HCT116 (cell line): ENCODE results near the gene MAPKBP1. TPM values are rescaled to one million over a fixed set of nuclear protein-coding genes. Genes with fewer than 3 reads are reported as not detected.

Source experiments
- ATAC-seq: fragments of 200-7000 bp; cut with Tn5 transposase; 2 replicates; pipeline ENCODE4 v1.9.1; 2020; ENCODE audit warnings: mild to moderate bottlenecking, moderate library complexity
- BruUV-seq: library from RNA; stranded (reverse); fragments of 400-500 nt; replicated peaks from 2 replicates; lab custom pipeline; 2021; lab: Mats Ljungman, UMichigan
- CTCF ChIA-PET: fragments of 300-600 bp; sonication (Branson Sonifier 250); formaldehyde crosslinking; loops from one replicate; lab custom pipeline; 2021; ENCODE audit warnings: antibody characterized with exemption; lab: Charles Lee
- POLR2A ChIA-PET: fragments of 300-600, 350-600 bp; sonication (Branson Sonifier 250); formaldehyde crosslinking; loops from one replicate; lab custom pipeline; 2021; ENCODE audit warnings: antibody characterized with exemption; lab: Charles Lee
- RAD21 ChIA-PET, 2 experiments: fragments of 300-600 bp; sonication (Branson Sonifier 250); formaldehyde crosslinking; loops; one replicate each; lab custom pipeline; 2023; ENCODE audit warnings: low total read pairs in 2 of 2; ENCODE audit not compliant: uncharacterized antibody in 2 of 2, unreplicated experiment in 2 of 2, low non-redundant PET in 1 of 2; lab: Charles Lee
- DNase-seq: peaks from one replicate; pipeline ENCODE4 v3.0.0-alpha.2; 2010; ENCODE audit warnings: low read depth, low spot score
- H2AFZ ChIP-seq: fragments of 200-600 bp; shearing (Covaris generic), sonication (generic); 2 replicates; pipeline ENCODE4 v1.6.1; 2017; ENCODE audit warnings: low read depth, mixed run types, mixed read lengths, antibody characterized with exemption, low read length; ENCODE audit not compliant: poor library complexity, severe bottlenecking
- H3K27ac ChIP-seq: 2 replicates; pipeline ENCODE4 v1.5.1; 2012; ENCODE audit warnings: low read depth, low read length
- H3K27me3 ChIP-seq: fragments of 200-600 bp; sonication (generic); 2 replicates; pipeline ENCODE4 v1.6.1; 2016; ENCODE audit warnings: mixed run types, low read length, mixed read lengths; ENCODE audit not compliant: insufficient read depth
- H3K36me3 ChIP-seq, 2 experiments: fragments of 200-500 bp in 1 of 2; fragments of 200-600 bp in 1 of 2; sonication (Bioruptor generic) in 1 of 2; sonication (generic) in 1 of 2; 2 replicates each; pipeline versions ENCODE4 v1.5.1 to v1.6.1; 2014 to 2016; ENCODE audit warnings: low read length in 2 of 2, inconsistent platforms in 1 of 2, mixed read lengths in 1 of 2, mixed run types in 1 of 2; ENCODE audit not compliant: insufficient read depth in 2 of 2, control insufficient read depth in 1 of 2
- H3K4me1 ChIP-seq, 2 experiments: fragments of 200-600 bp in 1 of 2; sonication (generic) in 1 of 2; 2 replicates each; pipeline versions ENCODE4 v1.5.1 to v1.6.1; 2012 to 2017; ENCODE audit warnings: low read length in 2 of 2, inconsistent platforms in 1 of 2, mild to moderate bottlenecking in 1 of 2, mixed read lengths in 1 of 2, mixed run types in 1 of 2, moderate library complexity in 1 of 2; ENCODE audit not compliant: insufficient read depth in 2 of 2, control insufficient read depth in 1 of 2
- H3K4me2 ChIP-seq: fragments of 200-600 bp; sonication (generic); 2 replicates; pipeline ENCODE4 v1.6.1; 2017; ENCODE audit warnings: mixed run types, low read length, mixed read lengths
- H3K4me3 ChIP-seq, 2 experiments: fragments of 200-600 bp in 1 of 2; sonication (generic) in 1 of 2; replicated peaks in 1 of 2; 2 replicates each; pipeline ENCODE4 v1.5.1; 2011 to 2016; ENCODE audit warnings: low read length in 2 of 2, control low read depth in 1 of 2, low read depth in 1 of 2, mild to moderate bottlenecking in 1 of 2, mixed read lengths in 1 of 2, mixed run types in 1 of 2
- H3K79me2 ChIP-seq: fragments of 200-600 bp; sonication (generic); 2 replicates; pipeline ENCODE4 v1.6.1; 2017; ENCODE audit warnings: mild to moderate bottlenecking, mixed run types, low read length, moderate library complexity, mixed read lengths; ENCODE audit not compliant: insufficient read depth
- H3K9ac ChIP-seq: fragments of 200-600 bp; sonication (generic); 2 replicates; pipeline ENCODE4 v1.6.1; 2016; ENCODE audit warnings: low read length, mixed read lengths
- H3K9me2 ChIP-seq: fragments of 200-600 bp; sonication (generic), shearing (Covaris generic); 2 replicates; pipeline ENCODE4 v1.6.1; 2017; ENCODE audit warnings: mixed run types, mild to moderate bottlenecking, moderate library complexity; ENCODE audit not compliant: insufficient read depth
- H3K9me3 ChIP-seq, 2 experiments: fragments of 200-500 bp in 1 of 2; fragments of 200-600 bp in 1 of 2; sonication (Bioruptor generic) in 1 of 2; sonication (generic) in 1 of 2; 2 replicates each; pipeline ENCODE4 v1.6.1; 2014 to 2017; ENCODE audit warnings: low read length in 2 of 2, mixed read lengths in 2 of 2, inconsistent platforms in 1 of 2, low read depth in 1 of 2, mild to moderate bottlenecking in 1 of 2, mixed run types in 1 of 2, moderate library complexity in 1 of 2; ENCODE audit not compliant: control insufficient read depth in 1 of 2, insufficient read depth in 1 of 2
- H4K20me1 ChIP-seq: fragments of 200-600 bp; sonication (generic), shearing (Covaris generic); 2 replicates; pipeline ENCODE4 v1.6.1; 2017; ENCODE audit warnings: mixed run types, mild to moderate bottlenecking, moderate library complexity; ENCODE audit not compliant: insufficient read depth
- EZH2phosphoT487 ChIP-seq: fragments of 200-600 bp; IDR thresholded peaks from 2 replicates; pipeline ENCODE4 v1.6.1; 2018; ENCODE audit warnings: antibody characterized with exemption, borderline replicate concordance
- POLR2A ChIP-seq: IDR thresholded peaks from 2 replicates; pipeline ENCODE4 v1.7.0; 2011; ENCODE audit warnings: borderline replicate concordance; ENCODE audit not compliant: insufficient read depth, insufficient read length; ENCODE audit errors: extremely low read depth
- ZNF274 ChIP-seq: fragments of 200-500 bp; sonication (Bioruptor generic); IDR thresholded peaks from 2 replicates; pipeline ENCODE4 v1.6.1; 2014; ENCODE audit warnings: mild to moderate bottlenecking, low read depth, low read length, inconsistent platforms
- intact Hi-C: fragments of 100-400 bp; cut with micrococcal nuclease; formaldehyde crosslinking; loops from 2 replicates; pipeline ENCODE4 v1.10.0; 2022
- total RNA-seq: library from RNA; stranded (reverse); gene quantifications from one replicate; pipeline ENCODE4 v1.2.1, GENCODE V29; 2021; ENCODE audit not compliant: unreplicated experiment
- TF ChIP-seq, protein P1 (sequence below): IDR thresholded peaks from 2 replicates; pipeline ENCODE4 v1.6.1; 2012; ENCODE audit warnings: low read depth

MAPKBP1 gene
- total RNA-seq, 1 experiment from 2014 or later, result 21.3 TPM

DNA sequence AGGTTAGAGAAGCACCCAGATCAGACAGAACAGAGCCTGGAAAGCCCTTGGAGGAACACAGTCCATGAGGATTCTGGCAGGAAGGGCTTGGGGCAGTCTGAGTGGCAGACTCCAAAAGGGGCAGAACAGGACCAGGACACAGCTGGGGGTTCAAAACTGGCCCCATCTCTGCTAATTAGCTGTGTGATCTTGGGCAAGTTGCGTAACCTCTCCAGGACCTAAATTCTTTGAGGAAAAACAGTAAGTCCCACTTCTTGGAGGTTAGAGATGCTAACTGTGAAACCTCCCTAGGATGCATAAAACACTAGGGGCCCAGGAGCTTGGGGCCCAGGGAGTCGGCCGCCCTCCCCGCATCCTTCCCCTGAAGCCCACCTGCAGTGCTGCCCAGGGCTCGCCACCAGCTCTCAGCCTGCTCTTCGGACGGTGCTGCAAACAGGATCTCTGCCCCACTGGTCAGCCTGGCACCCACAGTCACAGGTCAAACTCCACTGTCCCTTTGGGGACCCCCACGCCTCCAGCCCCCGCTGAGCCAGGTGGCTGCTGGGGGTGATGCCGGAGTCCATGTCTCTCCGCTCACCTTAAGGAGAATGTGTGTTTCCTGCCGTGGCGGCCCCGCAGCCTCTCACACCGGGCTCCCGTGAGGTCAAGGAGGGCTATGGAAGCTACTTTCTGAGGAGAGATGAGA, 76.3 kb downstream of the MAPKBP1 start:
- H3K27ac ChIP-seq, result no peak overlapping the region
- intact Hi-C loops, result no loop called here
- no peak overlapping the region for H3K4me3 ChIP-seq
- ChIA-PET CTCF (no interaction called here), RAD21 (no interaction called here), POLR2A (no interaction called here)
- H3K79me2 ChIP-seq, result no peaks in the 10 kb centered on the region
- peaks cover 0 to 3% of the 10 kb centered on the region in 2 experiments; a peak in 1 of 4 replicates for H3K36me3 ChIP-seq
- H4K20me1 ChIP-seq, result no peaks in the 10 kb centered on the region
- H2AFZ ChIP-seq, result no peak overlapping the region
- TF ChIP-seq POLR2A (no peak), ZNF274 (no peak)
- TF ChIP-seq, protein P1, sequence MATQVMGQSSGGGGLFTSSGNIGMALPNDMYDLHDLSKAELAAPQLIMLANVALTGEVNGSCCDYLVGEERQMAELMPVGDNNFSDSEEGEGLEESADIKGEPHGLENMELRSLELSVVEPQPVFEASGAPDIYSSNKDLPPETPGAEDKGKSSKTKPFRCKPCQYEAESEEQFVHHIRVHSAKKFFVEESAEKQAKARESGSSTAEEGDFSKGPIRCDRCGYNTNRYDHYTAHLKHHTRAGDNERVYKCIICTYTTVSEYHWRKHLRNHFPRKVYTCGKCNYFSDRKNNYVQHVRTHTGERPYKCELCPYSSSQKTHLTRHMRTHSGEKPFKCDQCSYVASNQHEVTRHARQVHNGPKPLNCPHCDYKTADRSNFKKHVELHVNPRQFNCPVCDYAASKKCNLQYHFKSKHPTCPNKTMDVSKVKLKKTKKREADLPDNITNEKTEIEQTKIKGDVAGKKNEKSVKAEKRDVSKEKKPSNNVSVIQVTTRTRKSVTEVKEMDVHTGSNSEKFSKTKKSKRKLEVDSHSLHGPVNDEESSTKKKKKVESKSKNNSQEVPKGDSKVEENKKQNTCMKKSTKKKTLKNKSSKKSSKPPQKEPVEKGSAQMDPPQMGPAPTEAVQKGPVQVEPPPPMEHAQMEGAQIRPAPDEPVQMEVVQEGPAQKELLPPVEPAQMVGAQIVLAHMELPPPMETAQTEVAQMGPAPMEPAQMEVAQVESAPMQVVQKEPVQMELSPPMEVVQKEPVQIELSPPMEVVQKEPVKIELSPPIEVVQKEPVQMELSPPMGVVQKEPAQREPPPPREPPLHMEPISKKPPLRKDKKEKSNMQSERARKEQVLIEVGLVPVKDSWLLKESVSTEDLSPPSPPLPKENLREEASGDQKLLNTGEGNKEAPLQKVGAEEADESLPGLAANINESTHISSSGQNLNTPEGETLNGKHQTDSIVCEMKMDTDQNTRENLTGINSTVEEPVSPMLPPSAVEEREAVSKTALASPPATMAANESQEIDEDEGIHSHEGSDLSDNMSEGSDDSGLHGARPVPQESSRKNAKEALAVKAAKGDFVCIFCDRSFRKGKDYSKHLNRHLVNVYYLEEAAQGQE, result no peak
- no peak overlapping the region for H3K9ac ChIP-seq
- H3K9me2 ChIP-seq, result no peaks in the 10 kb centered on the region
- H3K27me3 ChIP-seq, result no peaks in the 10 kb centered on the region
- H3K4me2 ChIP-seq, result no peak overlapping the region
- no peaks in the 10 kb centered on the region for H3K4me1 ChIP-seq
- ATAC-seq (no peak), DNase-seq (no peak)
- H3K9me3 ChIP-seq, result no peaks in the 10 kb centered on the region
- BruUV-seq, result no TSS peak

DNA sequence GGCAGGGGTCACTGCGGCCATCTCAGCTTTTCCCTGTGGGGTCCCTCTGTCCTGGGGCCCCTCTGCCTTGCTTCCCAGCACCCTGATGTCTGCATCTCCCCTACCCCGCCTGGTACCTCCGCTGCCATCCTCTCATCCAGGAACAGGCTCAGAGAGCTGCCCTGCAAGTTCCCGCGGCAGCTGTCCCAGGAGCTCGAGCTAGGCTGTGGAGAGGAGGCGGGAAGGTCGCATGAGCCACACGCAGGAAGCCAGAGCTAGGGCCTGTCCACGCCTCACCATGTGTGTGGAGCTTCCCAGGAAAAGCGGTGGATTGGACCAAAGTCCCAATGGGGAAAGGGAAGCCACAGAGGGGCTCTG, 76.9 kb downstream of the MAPKBP1 start:
- POLR2A ChIA-PET, result no interaction called here

More for the DNA sequence above, 76.9 kb downstream of the MAPKBP1 start:
- Histone ChIP-seq H3K36me3 (peaks cover 0 to 2% of the 10 kb centered on the region in 2 experiments; a peak in 1 of 4 replicates), H4K20me1 (no peaks in the 10 kb centered on the region), H2AFZ (no peak overlapping the region), H3K79me2 (no peaks in the 10 kb centered on the region), H3K4me2 (no peak overlapping the region), H3K9ac (no peak overlapping the region), H3K27me3 (no peaks in the 10 kb centered on the region), H3K4me1 (no peaks in the 10 kb centered on the region), H3K9me3 (no peaks in the 10 kb centered on the region), H3K9me2 (no peaks in the 10 kb centered on the region), H3K4me3 (no peak overlapping the region), H3K27ac (no peak overlapping the region)
- BruUV-seq, result no TSS peak
- no peak for TF ChIP-seq EZH2phosphoT487
- ChIA-PET CTCF (no interaction called here), RAD21 (no interaction called here)
- intact Hi-C loops, result no loop called here
- DNase-seq (no peak), ATAC-seq (no peak)
